GM18909 (cell line): ENCODE measurements around the gene ADAMTS14.

Source experiments
- ATAC-seq: cut with Tn5 transposase; IDR thresholded peaks from one replicate; pipeline ENCODE4 v1.9.1; 2021; ENCODE audit warnings: mild to moderate bottlenecking; ENCODE audit not compliant: unreplicated experiment, poor library complexity

ADAMTS14 gene

DNA sequence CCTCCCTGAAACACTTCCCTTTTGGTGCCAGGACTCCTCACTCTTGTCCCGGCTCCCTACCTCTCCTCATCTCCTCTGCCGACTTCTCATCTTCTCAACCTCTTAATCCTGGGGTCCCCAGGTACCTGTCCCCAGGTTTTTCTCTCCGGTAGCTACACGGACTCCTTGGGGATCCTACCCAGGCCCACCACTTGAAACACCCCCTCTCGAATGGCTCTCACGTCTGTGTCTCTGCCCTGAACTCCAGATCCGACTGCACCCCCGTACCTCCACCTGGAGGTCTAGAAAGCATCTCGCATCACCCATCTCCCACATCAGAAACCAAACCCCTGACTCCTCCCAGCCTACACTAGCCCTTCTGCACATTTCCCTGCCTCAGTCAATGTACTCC is 108.1 kb downstream of the ADAMTS14 start:
- ATAC-seq, result no peak

DNA sequence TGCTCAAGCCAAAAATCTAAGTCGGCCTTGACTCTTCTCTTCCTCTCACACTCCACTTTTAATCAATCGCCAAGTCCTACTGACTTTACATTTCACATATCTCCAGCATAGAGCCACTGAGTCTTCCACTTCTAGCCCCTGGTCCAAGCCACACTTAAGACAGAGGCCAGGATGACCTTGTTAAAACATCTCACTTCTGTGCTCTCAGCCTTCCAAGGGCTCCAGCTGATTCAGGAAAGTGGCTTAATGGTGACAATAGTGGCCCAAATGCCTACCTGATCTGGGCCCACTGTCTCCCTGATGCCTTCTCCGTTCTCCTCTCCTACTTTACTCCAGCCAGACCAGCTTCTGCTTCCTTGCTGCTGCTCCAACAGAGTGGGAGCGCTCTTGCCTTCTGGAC is 108.5 kb downstream of the ADAMTS14 start:
- no peak for ATAC-seq

DNA sequence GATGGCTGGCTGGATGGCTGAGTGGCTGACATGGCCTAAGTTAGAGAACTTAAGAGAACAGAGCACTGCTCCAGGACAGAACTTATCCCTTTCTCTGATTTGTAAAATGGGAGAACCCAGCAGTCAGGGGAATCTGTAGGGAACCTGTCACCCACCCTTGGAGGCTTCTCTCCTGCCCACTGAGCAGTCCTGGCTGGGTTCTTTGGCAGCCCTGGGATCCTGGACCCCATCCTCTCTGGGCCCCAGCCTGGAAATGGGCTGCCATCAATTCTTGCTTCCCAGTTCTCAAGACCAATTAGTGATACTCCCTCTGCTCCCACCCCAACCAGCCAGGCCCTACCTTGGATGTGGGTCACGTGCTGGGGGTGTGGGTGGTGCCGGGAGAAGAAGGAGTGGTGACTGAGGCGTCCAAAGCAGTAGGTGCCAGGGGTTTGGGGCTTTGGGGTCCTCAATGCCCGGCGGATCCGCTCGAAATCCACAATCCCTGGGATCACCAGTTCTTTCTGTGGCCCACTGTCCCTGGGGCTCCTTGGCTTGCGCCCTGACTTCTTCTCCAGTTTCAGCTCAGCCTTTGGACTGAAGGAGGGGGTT is 109.2 kb downstream of the ADAMTS14 start:
- ATAC-seq, result no peak

DNA sequence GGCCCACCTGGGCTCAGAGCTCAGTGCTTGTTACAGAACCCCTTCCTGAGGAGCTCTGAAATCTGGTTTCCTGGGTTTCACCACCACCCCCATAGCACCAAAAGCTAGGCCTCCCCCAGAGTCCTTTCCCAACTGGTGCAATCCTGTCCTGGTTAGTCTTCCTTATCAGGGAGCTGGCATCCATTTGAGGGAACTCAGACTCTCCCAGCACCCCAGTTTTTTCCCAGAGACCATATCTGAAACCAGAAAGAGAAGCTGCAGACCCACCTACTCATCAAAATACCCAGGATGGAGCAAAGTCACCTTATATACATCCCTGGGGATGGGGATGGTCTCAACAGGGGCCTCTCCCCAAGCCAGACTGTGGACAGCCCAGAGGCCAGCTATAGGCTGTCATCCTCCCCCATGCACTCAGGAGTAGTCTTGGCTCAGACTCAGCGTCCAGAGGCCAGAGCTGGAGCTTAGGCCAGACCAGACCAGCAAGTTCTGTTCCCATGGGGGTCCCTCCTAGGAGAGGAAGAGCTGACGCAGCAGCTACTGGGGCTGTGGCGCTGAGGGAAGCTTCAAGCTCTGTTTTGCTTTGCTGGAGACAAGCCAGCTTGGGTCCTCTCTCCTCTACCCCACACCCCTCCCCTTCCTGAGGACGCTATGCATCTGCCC is 109.9 kb downstream of the ADAMTS14 start:
- ATAC-seq, result no peak

DNA sequence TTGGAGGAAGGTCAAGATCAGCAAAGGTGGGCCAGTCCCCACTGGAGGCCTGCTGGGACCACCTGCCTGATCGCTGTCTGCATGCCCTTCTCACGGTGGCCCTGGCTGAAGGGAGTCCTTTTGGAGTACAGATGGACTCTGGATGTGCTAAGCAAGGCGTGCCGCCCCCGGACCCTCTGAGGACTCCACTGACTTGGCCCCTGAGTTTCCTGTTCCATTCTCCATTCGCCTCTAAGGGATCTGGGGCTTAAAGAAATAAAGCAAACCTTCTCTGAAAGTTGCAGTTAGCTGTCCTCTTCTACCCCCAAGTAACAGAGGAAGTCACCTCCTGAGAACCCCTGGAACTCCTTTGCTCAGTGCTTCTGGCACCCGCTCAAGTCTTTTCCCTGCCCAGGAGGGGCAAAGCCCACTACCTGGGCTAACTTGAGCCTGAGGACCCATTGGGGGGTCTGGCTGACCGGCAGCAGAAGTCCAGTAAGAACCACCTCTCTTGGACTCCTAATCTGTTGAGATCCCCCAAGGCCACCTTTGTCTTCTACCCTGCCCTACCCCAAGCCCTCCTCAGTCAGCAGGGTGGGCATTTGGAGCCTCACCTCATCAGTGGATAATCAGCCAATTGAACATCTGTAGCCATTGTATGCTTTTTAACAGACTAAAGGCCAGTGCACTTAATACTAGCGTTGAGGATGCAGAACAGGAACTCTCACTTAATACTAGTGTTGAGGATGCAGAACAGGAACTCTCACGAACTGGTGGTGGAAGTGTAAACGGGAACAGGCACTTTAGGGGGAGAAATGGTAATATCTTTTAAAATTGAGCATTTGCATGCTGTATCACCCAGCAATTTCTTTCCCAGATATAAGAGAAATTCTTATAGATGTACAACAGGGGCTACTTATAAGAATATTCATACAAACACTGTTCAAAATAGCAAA is 110.7 kb downstream of the ADAMTS14 start:
- ATAC-seq, result no peak

DNA sequence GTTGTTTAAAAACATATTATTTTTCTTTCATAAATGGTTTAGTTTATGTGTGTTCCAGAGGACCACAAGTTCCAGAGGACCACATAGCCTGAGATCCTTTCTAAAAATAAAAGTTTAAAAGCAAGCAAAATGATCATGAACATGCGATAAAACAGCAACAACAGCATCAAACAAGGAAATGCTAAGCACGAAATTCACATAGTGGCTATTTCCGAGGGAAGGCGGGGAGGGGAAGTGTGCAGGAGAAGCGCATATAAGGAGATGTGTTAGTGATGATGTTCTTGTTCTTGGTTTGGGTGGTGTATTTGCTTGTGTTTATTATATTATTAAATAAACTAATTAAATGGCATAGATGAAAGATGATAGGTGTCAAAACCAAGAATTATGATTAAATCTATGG is 111.7 kb downstream of the ADAMTS14 start:
- ATAC-seq, result no peak

DNA sequence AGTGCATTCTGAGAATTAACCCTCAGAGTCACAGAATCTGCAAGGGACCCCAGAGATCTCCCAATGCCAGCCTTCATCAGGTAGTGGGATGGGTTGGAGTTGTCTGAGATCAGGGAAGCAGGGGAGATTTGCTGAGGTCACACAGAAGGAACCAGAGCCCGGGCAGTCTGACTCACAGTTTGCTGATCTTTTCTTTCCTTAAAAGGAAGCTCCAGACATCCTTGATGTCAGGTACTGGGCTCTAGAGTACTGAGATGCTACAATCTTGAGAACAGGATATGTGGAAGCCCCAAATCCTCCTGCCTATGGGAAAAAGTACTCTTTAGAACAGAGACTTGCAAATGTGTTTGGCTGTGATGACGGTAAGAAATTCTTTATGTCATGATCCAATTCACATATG is 112.2 kb downstream of the ADAMTS14 start:
- no peak for ATAC-seq

DNA sequence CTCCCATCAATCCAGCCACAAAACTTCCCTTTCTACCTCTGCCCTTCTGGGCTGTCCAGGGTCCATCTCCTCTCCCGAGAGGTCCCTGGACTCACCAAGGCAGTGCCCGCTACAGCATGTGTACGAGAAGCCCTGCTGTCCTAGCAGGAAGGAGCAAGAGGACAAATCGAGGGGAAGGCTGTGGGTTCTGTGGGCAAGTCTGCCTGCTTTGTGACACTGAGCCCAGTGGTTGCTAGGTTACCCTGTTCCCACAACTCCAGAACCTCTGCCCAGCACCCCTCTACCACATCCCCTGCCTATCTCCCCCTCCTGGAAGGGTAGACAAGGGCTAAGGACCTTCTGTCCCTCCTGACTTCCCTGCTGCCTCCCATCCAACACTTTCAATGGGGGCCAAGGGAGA is 112.9 kb downstream of the ADAMTS14 start, which contains the start of gene TBATA:
Gene TBATA, minus strand, starts transcription at position 188 of the 400 bp plus-strand sequence. CDS start 1,998 bp downstream, outside the sequence.
- no peak for ATAC-seq

DNA sequence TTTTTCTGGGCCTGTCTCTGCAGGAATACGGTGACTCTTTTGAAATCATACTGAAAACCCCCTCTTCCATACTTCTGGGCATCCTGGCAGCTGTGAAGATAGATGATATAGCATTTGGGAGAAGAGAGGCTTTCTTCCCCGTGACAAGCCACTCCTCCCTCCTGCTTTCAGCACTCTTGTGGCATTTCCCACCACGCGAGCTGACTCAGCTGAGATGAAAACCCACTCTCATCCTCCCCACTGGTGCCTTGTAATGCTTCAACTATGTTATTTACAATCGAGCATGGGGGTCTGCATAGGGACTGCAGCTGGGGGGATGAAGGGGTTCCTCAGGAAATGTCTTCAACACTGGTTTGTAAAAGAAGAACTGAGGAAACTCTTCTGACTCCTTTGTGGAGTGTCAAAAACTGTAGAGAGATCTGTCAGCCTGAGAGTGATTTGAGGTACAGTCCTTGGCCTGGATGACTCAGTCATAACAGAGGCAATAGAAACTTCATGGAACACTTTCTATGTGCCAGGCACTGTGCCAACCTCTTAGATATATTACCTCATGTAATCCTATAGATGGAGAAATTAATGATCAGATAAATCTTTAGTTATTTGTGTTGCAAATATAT is 114.6 kb downstream of the ADAMTS14 start:
- no peak for ATAC-seq

DNA sequence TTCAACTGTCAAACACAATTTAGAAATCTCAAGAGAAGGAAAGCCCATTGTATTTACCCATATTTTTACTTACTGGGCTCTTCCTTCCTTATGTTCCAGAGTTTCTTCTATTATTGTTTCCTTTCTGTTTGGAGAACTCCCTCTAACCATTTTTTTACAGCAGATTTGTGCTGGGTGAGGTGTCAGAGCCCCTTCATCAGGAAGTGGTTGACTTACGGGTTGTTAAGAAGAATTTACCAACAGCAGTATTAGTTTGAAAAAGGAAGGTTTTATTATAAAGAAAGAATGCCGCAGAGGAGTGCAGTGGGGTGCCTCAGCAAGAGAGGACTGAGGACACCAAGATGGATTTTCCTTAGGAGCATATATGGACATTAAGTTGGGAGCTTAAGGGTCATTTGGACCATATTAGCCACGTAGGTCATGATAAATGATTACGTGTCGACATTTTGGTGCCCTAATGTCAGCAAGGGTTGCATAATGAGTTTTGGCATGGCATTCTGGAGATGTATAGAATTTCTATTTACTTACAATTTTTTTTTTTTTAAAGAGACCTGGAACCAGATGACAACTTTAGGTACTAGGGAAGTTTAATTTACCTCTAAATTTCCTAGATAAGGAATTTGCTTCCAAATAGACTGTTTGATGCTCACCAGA is 119.2 kb downstream of the ADAMTS14 start:
- no peak for ATAC-seq

DNA sequence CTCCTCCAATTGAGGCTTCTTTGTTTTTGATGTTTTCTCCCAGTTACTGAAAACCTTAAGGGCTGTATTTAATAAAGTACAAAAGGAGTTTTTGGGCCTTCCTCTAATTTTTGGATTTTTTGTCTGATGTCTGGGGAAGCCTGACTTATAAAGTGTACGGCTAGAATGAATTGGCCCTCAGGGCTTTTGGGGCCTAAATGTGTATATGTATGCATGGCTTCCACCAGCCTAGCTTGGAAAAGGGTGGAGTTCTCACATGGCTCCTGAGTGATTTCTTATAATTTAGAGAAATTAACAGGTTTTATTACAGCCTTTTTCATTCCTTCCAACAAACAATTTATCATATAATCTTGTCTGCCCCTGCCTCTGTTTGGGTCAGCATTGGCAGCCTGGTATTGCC is 123.3 kb downstream of the ADAMTS14 start:
- no peak for ATAC-seq

DNA sequence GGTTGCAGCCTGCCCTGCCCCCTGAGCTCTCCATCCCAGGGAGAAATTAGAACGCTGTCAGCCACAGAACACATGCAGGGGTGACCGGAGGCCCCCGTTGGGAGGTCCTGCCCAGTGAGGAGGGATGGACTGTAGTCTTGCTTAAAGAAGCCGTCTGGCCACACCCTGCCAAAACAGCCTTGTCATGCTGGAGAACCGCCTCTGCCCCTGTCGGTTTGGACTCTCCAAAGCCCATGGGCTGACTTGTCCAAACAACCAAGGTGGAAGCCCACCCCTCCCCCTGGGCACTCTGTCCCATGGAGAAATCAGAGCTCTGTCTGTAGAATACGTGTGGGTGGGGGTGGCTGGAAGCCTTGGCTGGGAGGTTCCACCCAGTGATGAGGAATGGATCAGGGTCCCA is 125.5 kb downstream of the ADAMTS14 start:
- ATAC-seq, result no peak

DNA sequence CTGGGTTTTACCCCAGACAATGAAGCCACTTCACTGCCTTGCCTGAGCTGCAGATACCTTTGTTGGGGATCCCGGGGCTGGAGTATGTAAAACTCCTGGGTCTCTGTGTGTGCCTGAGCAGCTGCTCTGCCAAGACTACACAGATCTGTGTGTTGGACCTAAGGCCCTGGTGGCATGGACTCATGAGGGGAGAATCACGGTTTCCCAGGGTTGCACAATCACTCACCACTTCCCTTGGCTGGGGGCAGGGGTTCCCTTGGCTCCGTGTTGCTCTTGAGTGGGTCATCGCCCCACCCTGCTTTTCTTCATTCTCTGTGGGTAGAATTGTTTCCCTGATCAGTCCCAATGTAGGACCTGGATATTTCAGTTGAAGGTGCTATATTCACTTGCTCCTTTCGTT is 126.8 kb downstream of the ADAMTS14 start:
- ATAC-seq, result no peak

DNA sequence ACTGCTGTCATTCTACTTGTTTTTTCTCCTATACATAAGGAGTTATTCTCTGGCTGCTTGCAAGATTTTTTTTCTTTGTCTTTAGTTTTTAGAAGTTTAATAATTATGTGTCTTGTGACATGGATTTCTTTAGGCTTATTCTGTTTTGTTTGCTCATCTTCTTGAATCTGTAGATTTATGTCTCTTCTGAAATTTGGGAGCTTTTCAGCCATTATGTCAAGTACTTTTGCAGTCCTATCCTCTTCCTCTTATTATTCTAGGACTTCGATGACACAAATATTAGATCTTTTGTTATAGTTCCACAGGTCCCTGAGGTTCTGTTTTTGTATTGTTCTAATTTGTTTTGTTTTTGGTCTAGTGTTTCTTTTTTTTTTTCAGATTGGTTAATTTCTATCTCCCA is 129.5 kb downstream of the ADAMTS14 start:
- no peak for ATAC-seq

DNA sequence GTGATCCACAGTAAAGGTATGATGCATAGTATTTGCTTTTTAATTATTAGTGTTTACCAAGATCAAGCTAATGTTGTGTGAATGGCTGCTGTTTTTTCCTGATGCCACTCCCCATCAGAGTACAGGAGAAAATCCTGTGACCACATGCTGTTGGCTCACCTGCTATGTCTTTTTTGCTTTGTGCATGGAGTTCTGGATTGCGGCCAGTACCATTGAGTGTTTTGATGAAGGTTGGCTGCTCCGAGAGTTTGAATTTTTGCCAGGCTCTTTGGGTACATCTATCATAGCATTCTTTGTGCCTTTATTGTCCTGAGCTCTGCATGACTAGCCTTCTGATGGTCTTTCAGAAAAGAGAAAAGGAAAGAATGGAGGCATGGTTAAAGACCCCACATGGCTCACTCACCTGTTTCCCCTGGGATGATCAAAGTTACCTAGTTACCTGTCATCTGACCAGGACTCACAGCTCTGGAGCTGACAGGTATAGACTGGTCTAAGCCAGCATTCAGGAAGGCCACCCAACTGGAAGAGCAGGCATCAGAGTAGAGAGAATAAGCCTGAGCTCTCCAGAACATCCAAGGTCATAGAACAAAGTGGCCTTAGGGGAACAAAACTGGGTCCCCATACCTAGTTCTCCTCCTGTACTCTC is 131.6 kb downstream of the ADAMTS14 start:
- no peak for ATAC-seq

DNA sequence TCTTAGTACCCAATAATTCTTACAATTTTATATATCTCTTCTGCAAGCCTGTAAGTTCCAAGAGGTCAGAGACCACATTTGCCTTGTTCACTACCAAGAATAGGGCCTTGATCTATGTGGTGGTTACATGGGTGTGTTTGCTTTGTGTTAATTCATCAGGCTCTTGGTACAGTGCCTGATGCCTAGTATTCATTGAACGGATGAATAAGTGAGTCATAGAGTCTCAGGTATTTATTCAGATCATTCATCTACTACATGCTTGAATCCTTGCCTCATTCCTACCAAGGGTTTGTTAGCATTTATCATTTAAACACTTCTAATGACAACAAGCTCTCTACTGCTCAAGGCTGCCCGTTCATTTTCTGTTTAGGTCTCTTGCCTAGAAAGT is 132.1 kb downstream of the ADAMTS14 start:
- no peak for ATAC-seq

DNA sequence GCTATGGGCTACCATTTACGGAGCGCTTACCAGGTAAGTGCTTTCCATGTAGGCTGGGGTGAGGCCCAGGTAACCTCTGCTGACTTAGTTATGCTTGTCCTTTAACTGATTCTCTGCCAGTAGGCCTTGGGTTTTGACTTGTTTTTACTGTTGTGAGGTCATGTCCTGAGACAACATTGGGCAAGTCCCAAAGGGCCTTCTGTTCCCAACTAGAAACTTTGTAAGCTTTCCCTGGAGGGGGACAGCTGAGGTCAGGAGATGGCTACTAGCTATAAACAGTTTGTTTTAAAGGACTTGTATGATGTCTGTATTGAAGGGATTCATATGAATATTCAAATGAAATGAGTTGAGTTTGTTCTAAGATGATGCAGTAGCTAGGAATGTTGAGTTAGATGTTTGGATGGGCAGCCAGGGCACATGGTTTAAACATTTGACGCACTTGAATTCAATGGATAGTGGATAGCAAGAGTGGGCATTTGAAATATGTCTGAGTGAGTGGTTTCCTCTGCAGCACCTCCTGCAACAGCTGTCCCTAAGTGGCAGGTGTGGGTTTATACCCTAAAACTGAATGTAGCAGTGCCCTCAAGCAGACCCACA is 133.4 kb downstream of the ADAMTS14 start:
- no peak for ATAC-seq

DNA sequence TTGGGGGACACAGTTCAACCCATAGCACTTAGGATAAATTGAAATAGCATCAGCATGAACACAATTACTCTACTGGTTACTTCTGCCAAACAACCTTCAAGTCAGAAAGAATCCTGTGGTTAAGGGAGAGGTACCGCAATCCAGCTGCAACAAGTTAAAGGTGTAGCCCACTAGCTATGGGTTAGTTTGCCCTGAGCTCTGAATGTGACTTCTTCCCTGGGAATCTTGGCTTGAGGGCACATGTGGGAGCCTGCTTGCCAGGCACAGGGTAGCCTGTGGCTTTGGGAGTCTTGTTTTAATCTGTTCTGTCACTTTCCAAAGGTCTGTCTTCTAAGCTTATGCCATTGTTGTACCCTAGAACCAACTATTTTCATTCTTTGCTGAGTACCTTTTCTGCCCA is 134.5 kb downstream of the ADAMTS14 start:
- no peak for ATAC-seq

DNA sequence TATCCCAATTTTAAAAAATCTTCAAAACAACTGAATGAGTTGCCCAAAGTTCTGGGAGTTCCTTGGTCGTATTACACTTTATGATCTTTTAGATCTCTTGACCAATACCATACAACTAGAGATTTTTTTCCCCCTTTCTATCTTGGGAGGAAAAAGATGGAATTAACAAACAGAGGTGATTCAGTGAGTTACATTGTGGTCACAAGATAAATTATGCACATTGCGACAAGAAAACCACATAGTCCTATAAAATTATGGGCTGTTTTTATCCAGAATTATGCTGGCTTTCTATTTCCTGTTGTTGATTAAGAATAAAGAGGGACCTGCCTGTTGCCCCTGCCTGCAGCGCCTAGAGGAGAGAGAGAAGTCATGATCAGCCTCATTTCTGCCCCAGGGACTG is 135.2 kb downstream of the ADAMTS14 start:
- no peak for ATAC-seq
